Measurements from ENCODE around the gene TSPAN7.

DNA sequence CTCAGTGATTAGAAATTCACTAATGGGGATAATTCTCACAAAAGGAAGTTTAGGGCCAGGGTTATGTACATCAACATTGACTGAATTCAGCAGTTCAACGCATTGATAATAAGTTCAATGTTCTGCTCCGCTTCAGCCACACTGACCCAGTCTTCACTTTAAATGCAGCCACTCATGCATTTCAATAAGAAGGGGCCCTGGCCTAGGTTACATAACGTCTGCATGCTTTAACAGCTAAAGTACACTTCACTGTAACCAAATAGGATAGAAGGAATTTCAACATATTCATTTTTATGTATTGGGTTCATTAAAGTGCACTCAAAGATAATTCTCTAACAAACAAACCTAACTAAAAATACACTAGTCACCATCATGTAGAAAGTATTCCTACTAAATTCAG lies 12.8 kb upstream of the TSPAN7 start:
- TF ChIP-seq, protein P1, sequence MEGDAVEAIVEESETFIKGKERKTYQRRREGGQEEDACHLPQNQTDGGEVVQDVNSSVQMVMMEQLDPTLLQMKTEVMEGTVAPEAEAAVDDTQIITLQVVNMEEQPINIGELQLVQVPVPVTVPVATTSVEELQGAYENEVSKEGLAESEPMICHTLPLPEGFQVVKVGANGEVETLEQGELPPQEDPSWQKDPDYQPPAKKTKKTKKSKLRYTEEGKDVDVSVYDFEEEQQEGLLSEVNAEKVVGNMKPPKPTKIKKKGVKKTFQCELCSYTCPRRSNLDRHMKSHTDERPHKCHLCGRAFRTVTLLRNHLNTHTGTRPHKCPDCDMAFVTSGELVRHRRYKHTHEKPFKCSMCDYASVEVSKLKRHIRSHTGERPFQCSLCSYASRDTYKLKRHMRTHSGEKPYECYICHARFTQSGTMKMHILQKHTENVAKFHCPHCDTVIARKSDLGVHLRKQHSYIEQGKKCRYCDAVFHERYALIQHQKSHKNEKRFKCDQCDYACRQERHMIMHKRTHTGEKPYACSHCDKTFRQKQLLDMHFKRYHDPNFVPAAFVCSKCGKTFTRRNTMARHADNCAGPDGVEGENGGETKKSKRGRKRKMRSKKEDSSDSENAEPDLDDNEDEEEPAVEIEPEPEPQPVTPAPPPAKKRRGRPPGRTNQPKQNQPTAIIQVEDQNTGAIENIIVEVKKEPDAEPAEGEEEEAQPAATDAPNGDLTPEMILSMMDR (IDR thresholded peaks at IDR 0.05; ENCODE audit: insufficient read depth, low read length): no peak
- TF ChIP-seq POLR2AphosphoS5 (IDR thresholded peaks at IDR 0.05; ENCODE audit: low read depth): no peak
- no peak for TF ChIP-seq SPI1 (IDR thresholded peaks at IDR 0.05; ENCODE audit: borderline replicate concordance, low read depth)
- TF ChIP-seq, protein P2, sequence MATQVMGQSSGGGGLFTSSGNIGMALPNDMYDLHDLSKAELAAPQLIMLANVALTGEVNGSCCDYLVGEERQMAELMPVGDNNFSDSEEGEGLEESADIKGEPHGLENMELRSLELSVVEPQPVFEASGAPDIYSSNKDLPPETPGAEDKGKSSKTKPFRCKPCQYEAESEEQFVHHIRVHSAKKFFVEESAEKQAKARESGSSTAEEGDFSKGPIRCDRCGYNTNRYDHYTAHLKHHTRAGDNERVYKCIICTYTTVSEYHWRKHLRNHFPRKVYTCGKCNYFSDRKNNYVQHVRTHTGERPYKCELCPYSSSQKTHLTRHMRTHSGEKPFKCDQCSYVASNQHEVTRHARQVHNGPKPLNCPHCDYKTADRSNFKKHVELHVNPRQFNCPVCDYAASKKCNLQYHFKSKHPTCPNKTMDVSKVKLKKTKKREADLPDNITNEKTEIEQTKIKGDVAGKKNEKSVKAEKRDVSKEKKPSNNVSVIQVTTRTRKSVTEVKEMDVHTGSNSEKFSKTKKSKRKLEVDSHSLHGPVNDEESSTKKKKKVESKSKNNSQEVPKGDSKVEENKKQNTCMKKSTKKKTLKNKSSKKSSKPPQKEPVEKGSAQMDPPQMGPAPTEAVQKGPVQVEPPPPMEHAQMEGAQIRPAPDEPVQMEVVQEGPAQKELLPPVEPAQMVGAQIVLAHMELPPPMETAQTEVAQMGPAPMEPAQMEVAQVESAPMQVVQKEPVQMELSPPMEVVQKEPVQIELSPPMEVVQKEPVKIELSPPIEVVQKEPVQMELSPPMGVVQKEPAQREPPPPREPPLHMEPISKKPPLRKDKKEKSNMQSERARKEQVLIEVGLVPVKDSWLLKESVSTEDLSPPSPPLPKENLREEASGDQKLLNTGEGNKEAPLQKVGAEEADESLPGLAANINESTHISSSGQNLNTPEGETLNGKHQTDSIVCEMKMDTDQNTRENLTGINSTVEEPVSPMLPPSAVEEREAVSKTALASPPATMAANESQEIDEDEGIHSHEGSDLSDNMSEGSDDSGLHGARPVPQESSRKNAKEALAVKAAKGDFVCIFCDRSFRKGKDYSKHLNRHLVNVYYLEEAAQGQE (IDR thresholded peaks at IDR 0.05; ENCODE audit: insufficient replicate concordance, low read depth): no peak
- no peak for TF ChIP-seq GABPA (IDR thresholded peaks at IDR 0.05; ENCODE audit: low read depth)
